Natural killer cell (primary cell): ENCODE data around the gene HOXB5. TPM values are rescaled to one million over a fixed set of nuclear protein-coding genes. Genes with fewer than 3 reads are reported as not detected.

Experiments
- ATAC-seq, 3 donors: fragments of 150-1000 bp in 2 of 3; fragments of 200-7000 bp in 1 of 3; cut with Tn5 transposase; 1 replicate in 1 of 3; 2 replicates in 2 of 3; pipeline ENCODE4 v1.10.0; 2021; ENCODE audit warnings: mild to moderate bottlenecking in 2 of 3, moderate library complexity in 2 of 3
- DNase-seq, 2 donors: peaks; one replicate each; pipeline versions ENCODE4 v3.0.0 to v3.0.0-alpha.2; 2013 to 2021; ENCODE audit warnings: mixed read lengths in 1 of 2
- H3K27ac ChIP-seq: one replicate; pipeline ENCODE4 v1.5.1; 2013; ENCODE audit warnings: mild to moderate bottlenecking, low read length
- H3K27me3 ChIP-seq: one replicate; pipeline ENCODE4 v1.6.1; 2013; ENCODE audit warnings: low read length; ENCODE audit not compliant: control insufficient read depth, insufficient read depth
- H3K36me3 ChIP-seq: one replicate; pipeline ENCODE4 v1.6.1; 2013; ENCODE audit warnings: low read length; ENCODE audit not compliant: control insufficient read depth, insufficient read depth
- H3K4me1 ChIP-seq: one replicate; pipeline ENCODE4 v1.6.1; 2013; ENCODE audit warnings: low read length; ENCODE audit not compliant: control insufficient read depth, insufficient read depth
- H3K4me3 ChIP-seq: one replicate; pipeline ENCODE4 v1.5.1; 2013; ENCODE audit warnings: low read length
- H3K9me3 ChIP-seq: one replicate; pipeline ENCODE4 v1.6.1; 2013; ENCODE audit warnings: low read length; ENCODE audit not compliant: control insufficient read depth, insufficient read depth
- H3K27ac Mint-ChIP-seq, 2 donors: one replicate each; pipeline ENCODE4 v1.8.0; 2022; ENCODE audit warnings: mild to moderate bottlenecking in 2 of 2, mixed read lengths in 2 of 2, moderate library complexity in 1 of 2
- H3K27me3 Mint-ChIP-seq, 2 donors: one replicate each; pipeline ENCODE4 v1.8.0; 2022; ENCODE audit warnings: low read depth in 2 of 2, mixed read lengths in 2 of 2
- H3K36me3 Mint-ChIP-seq: one replicate; pipeline ENCODE4 v1.8.0; 2022; ENCODE audit warnings: mixed read lengths
- H3K4me1 Mint-ChIP-seq, 2 donors: one replicate each; pipeline ENCODE4 v1.8.0; 2022; ENCODE audit warnings: mixed read lengths in 2 of 2
- H3K4me3 Mint-ChIP-seq: one replicate; pipeline ENCODE4 v1.8.0; 2022; ENCODE audit warnings: mild to moderate bottlenecking, moderate library complexity, mixed read lengths
- H3K9me3 Mint-ChIP-seq, 2 donors: one replicate each; pipeline ENCODE4 v1.8.0; 2022; ENCODE audit warnings: mixed read lengths in 2 of 2
- CTCF ChIP-seq: fragments of 200-600 bp; IDR thresholded peaks from one replicate; pipeline ENCODE4 v1.8.0; 2022; ENCODE audit warnings: antibody characterized with exemption
- WGBS: methylation state at CpG from one replicate; pipeline ENCODE4 v1.1.7; 2013; ENCODE audit warnings: missing lambda C conversion rate; ENCODE audit not compliant: insufficient coverage; 5-methylcytosine and 5-hydroxymethylcytosine counted together
- intact Hi-C: fragments of 100-400 bp; cut with micrococcal nuclease; formaldehyde crosslinking; loops from one replicate; pipeline ENCODE4 v1.14.2; 2022
- total RNA-seq, 4 donors: library from RNA; stranded (reverse); fragments of 120-200 nt in 1 of 4; gene quantifications; one replicate each; pipeline versions ENCODE4 v1.2.3 to v1.2.4, GENCODE V29; 2013 to 2022

HOXB5 gene
- total RNA-seq, 3 donors from 2014 or later (not counting 1 experiment from before 2014, with no cell fraction given), result not detected

GRCh38 chr17:48589831-48590606 is 3.6 kb downstream of the HOXB5 start, which contains the start of gene HOXB3:
TSS of gene HOXB3 (minus strand) at chr17:48590241. CDS start at chr17:48552474, 37,767 bp downstream.
- Histone ChIP-seq H3K36me3 (no peaks in the 10 kb centered on the region), H3K27ac (no peak within 1 kb of the TSS), H3K27me3 (peaks cover 54% of the 10 kb centered on the region), H3K4me3 (no peak within 1 kb of the TSS), H3K9me3 (no peaks in the 10 kb centered on the region), H3K4me1 (peaks cover 34% of the 10 kb centered on the region)
- ATAC-seq (no peak), DNase-seq (peak in 1 of 2 donors; percentile 11)
- no peak within 1 kb of the TSS for H3K27ac Mint-ChIP-seq
- TF ChIP-seq CTCF, result no peak
- 40% methylated on average over 21 of the region's 23 CpGs for WGBS
- H3K27me3 Mint-ChIP-seq, result peaks cover 76 to 85% of the 10 kb centered on the region in 2 donors
- H3K36me3 Mint-ChIP-seq, result no peaks in the 10 kb centered on the region
- no peaks in the 10 kb centered on the region for H3K9me3 Mint-ChIP-seq
- intact Hi-C loops, result loop anchor here (5.0 kb wide), 1 partner anchor 328 kb away; no protein-coding TSS in a partner anchor
- H3K4me1 Mint-ChIP-seq, result peaks cover 34 to 43% of the 10 kb centered on the region in 2 donors
- peak within 1 kb of the TSS; percentile 5 for H3K4me3 Mint-ChIP-seq

- Mint-ChIP-seq H3K27ac (no peak overlapping the region), H3K36me3 (no peaks in the 10 kb centered on the region), H3K27me3 (peaks cover 73 to 82% of the 10 kb centered on the region in 2 donors), H3K4me1 (peaks cover 36 to 49% of the 10 kb centered on the region in 2 donors), H3K4me3 (no peak overlapping the region), H3K9me3 (no peaks in the 10 kb centered on the region)
- DNase-seq (peak in 1 of 2 donors; percentile 17), ATAC-seq (no peak)
- intact Hi-C loops, result no loop called here
- 23% methylated on average over 6 of the region's 10 CpGs for WGBS
- no peak for TF ChIP-seq CTCF
- Histone ChIP-seq H3K36me3 (no peaks in the 10 kb centered on the region), H3K4me3 (no peak overlapping the region), H3K27me3 (peaks cover 47% of the 10 kb centered on the region), H3K4me1 (peaks cover 37% of the 10 kb centered on the region), H3K27ac (no peak overlapping the region), H3K9me3 (no peaks in the 10 kb centered on the region)
These were observed 4.3 kb downstream of the HOXB5 start for GRCh38 chr17:48589060-48589830.

- TF ChIP-seq CTCF, result no peak
- ATAC-seq (no peak), DNase-seq (peak in 1 of 2 donors; percentile 5)
- no peak overlapping the region for H3K4me3 ChIP-seq
- 35% methylated on average over 2 of the region's 2 CpGs for WGBS
- Mint-ChIP-seq H3K36me3 (no peaks in the 10 kb centered on the region), H3K27ac (no peak overlapping the region), H3K4me1 (peaks cover 31 to 43% of the 10 kb centered on the region in 2 donors), H3K9me3 (no peaks in the 10 kb centered on the region), H3K4me3 (no peak overlapping the region), H3K27me3 (peaks cover 77 to 81% of the 10 kb centered on the region in 2 donors)
- intact Hi-C loops, result no loop called here
- no peak overlapping the region for H3K27ac ChIP-seq
- H3K4me1 ChIP-seq, result peaks cover 32% of the 10 kb centered on the region
- H3K27me3 ChIP-seq, result peaks cover 50% of the 10 kb centered on the region
- H3K36me3 ChIP-seq, result no peaks in the 10 kb centered on the region
- no peaks in the 10 kb centered on the region for H3K9me3 ChIP-seq
These were observed 5.1 kb downstream of the HOXB5 start for GRCh38 chr17:48588528-48588927.
